Astrocyte (in vitro differentiated cells and primary cell): ENCODE measurements around the gene FOS. TPM values are rescaled to one million over a fixed set of nuclear protein-coding genes. Genes with fewer than 3 reads are reported as not detected.

Experiments
- DNase-seq: peaks from one replicate; pipeline ENCODE4 v3.0.0-alpha.2; 2010; ENCODE audit warnings: low read depth
- FAIRE-seq: peaks from 2 replicates; lab custom pipeline; 2011; peaks lifted over from hg19 to GRCh38; lab: Jason Lieb, UNC
- H2AFZ ChIP-seq: 2 replicates; pipeline ENCODE4 v1.6.0; 2012; ENCODE audit warnings: low read depth, low read length, inconsistent platforms
- H3K27ac ChIP-seq: 2 replicates; pipeline ENCODE4 v1.5.1; 2011; ENCODE audit warnings: low read depth, low read length, inconsistent platforms
- H3K27me3 ChIP-seq: 2 replicates; pipeline ENCODE4 v1.6.0; 2011; ENCODE audit warnings: low read length, inconsistent platforms; ENCODE audit not compliant: insufficient read depth
- H3K36me3 ChIP-seq: 2 replicates; pipeline ENCODE4 v1.5.1; 2011; ENCODE audit warnings: low read length, inconsistent platforms; ENCODE audit not compliant: insufficient read depth
- H3K4me1 ChIP-seq: 2 replicates; pipeline ENCODE4 v1.5.1; 2011; ENCODE audit warnings: low read length, inconsistent platforms; ENCODE audit not compliant: insufficient read depth
- H3K4me2 ChIP-seq: 2 replicates; pipeline ENCODE4 v1.6.0; 2012; ENCODE audit warnings: low read length, inconsistent platforms
- H3K4me3 ChIP-seq: 2 replicates; pipeline ENCODE4 v1.5.1; 2011; ENCODE audit warnings: low read depth, mild to moderate bottlenecking, low read length, inconsistent platforms; ENCODE audit not compliant: insufficient read depth
- H3K79me2 ChIP-seq: 2 replicates; pipeline ENCODE4 v1.6.0; 2012; ENCODE audit warnings: mild to moderate bottlenecking, low read length, inconsistent platforms; ENCODE audit not compliant: insufficient read depth
- H3K9ac ChIP-seq: 2 replicates; pipeline ENCODE4 v1.6.0; 2012; ENCODE audit warnings: mild to moderate bottlenecking, low read length, inconsistent platforms
- H3K9me3 ChIP-seq: 2 replicates; pipeline ENCODE4 v1.5.1; 2012; ENCODE audit warnings: low read depth, mild to moderate bottlenecking, low read length, inconsistent platforms; ENCODE audit not compliant: insufficient read depth
- H4K20me1 ChIP-seq: 2 replicates; pipeline ENCODE4 v1.6.0; 2012; ENCODE audit warnings: low read length, inconsistent platforms; ENCODE audit not compliant: insufficient read depth
- H3K27ac Mint-ChIP-seq: one replicate; pipeline ENCODE4 v1.8.0; 2021; ENCODE audit warnings: mild to moderate bottlenecking, mixed read lengths; ENCODE audit not compliant: unreplicated experiment
- H3K27me3 Mint-ChIP-seq: one replicate; pipeline ENCODE4 v1.8.0; 2021; ENCODE audit warnings: low read depth, mixed read lengths; ENCODE audit not compliant: unreplicated experiment
- H3K36me3 Mint-ChIP-seq: one replicate; pipeline ENCODE4 v1.8.0; 2021; ENCODE audit warnings: low read depth, mixed read lengths; ENCODE audit not compliant: unreplicated experiment
- H3K4me1 Mint-ChIP-seq: one replicate; pipeline ENCODE4 v1.8.0; 2021; ENCODE audit warnings: low read depth, mixed read lengths; ENCODE audit not compliant: unreplicated experiment
- H3K4me3 Mint-ChIP-seq: one replicate; pipeline ENCODE4 v1.8.0; 2021; ENCODE audit warnings: mild to moderate bottlenecking, moderate library complexity, mixed read lengths; ENCODE audit not compliant: unreplicated experiment
- H3K9me3 Mint-ChIP-seq: one replicate; pipeline ENCODE4 v1.8.0; 2021; ENCODE audit warnings: mild to moderate bottlenecking, mixed read lengths; ENCODE audit not compliant: unreplicated experiment
- CTCF ChIP-seq: IDR thresholded peaks from 2 replicates; pipeline ENCODE4 v1.5.1; 2011; ENCODE audit warnings: low read depth, mild to moderate bottlenecking, inconsistent platforms, low read length, moderate library complexity; ENCODE audit not compliant: insufficient read depth
- EZH2 ChIP-seq: IDR thresholded peaks from 2 replicates; pipeline ENCODE4 v1.6.1; 2012; ENCODE audit warnings: mild to moderate bottlenecking, low read length, inconsistent platforms; ENCODE audit not compliant: insufficient read depth
- total RNA-seq: library from RNA; stranded (reverse); gene quantifications from 2 replicates; pipeline ENCODE4 v1.2.1, GENCODE V29; 2021

FOS gene
- total RNA-seq, 1 donor from 2014 or later: 57.7 TPM

- peaks cover 13% of the 10 kb centered on the region for H3K4me1 Mint-ChIP-seq
- no peak overlapping the region for H3K4me3 Mint-ChIP-seq
- Histone ChIP-seq H3K9me3 (no peaks in the 10 kb centered on the region), H3K27ac (no peak overlapping the region), H3K4me2 (no peak overlapping the region), H3K36me3 (no peaks in the 10 kb centered on the region), H3K4me3 (no peak overlapping the region), H3K9ac (no peak overlapping the region), H3K4me1 (peaks cover 17% of the 10 kb centered on the region), H4K20me1 (no peaks in the 10 kb centered on the region), H2AFZ (peak overlapping the region; percentile 44), H3K27me3 (no peaks in the 10 kb centered on the region), H3K79me2 (no peaks in the 10 kb centered on the region)
- FAIRE-seq (no peak), DNase-seq (peak; percentile 69)
- no peaks in the 10 kb centered on the region for H3K27me3 Mint-ChIP-seq
- H3K9me3 Mint-ChIP-seq: no peaks in the 10 kb centered on the region
- H3K27ac Mint-ChIP-seq: peak overlapping the region; percentile 8
- TF ChIP-seq EZH2 (no peak), CTCF (peak; percentile 36)
- H3K36me3 Mint-ChIP-seq: no peaks in the 10 kb centered on the region
These were observed 48.4 kb upstream of the FOS start for GRCh38 chr14:75230140-75230792.

- FAIRE-seq: no peak
These were observed 47.3 kb upstream of the FOS start for GRCh38 chr14:75231320-75231719.

More at GRCh38 chr14:75231320-75231719, 47.3 kb upstream of the FOS start:
- Histone ChIP-seq H3K79me2 (no peaks in the 10 kb centered on the region), H3K4me2 (no peak overlapping the region), H3K36me3 (no peaks in the 10 kb centered on the region), H3K27ac (no peak overlapping the region), H3K9me3 (no peaks in the 10 kb centered on the region), H2AFZ (no peak overlapping the region), H3K27me3 (no peaks in the 10 kb centered on the region), H3K9ac (no peak overlapping the region), H3K4me3 (no peak overlapping the region), H3K4me1 (peaks cover 17% of the 10 kb centered on the region), H4K20me1 (no peaks in the 10 kb centered on the region)
- Mint-ChIP-seq H3K27ac (no peak overlapping the region), H3K4me3 (no peak overlapping the region), H3K9me3 (no peaks in the 10 kb centered on the region), H3K27me3 (no peaks in the 10 kb centered on the region), H3K36me3 (no peaks in the 10 kb centered on the region), H3K4me1 (peaks cover 14% of the 10 kb centered on the region)
- TF ChIP-seq CTCF (no peak), EZH2 (no peak)
- no peak for DNase-seq
